ENCODE measurements around the gene MGAT5B. TPM values are rescaled to one million over a fixed set of nuclear protein-coding genes. Genes with fewer than 3 reads are reported as not detected.

Gene MGAT5B
- total RNA-seq, 1 experiment from 2014 or later: 14.3 TPM

DNA sequence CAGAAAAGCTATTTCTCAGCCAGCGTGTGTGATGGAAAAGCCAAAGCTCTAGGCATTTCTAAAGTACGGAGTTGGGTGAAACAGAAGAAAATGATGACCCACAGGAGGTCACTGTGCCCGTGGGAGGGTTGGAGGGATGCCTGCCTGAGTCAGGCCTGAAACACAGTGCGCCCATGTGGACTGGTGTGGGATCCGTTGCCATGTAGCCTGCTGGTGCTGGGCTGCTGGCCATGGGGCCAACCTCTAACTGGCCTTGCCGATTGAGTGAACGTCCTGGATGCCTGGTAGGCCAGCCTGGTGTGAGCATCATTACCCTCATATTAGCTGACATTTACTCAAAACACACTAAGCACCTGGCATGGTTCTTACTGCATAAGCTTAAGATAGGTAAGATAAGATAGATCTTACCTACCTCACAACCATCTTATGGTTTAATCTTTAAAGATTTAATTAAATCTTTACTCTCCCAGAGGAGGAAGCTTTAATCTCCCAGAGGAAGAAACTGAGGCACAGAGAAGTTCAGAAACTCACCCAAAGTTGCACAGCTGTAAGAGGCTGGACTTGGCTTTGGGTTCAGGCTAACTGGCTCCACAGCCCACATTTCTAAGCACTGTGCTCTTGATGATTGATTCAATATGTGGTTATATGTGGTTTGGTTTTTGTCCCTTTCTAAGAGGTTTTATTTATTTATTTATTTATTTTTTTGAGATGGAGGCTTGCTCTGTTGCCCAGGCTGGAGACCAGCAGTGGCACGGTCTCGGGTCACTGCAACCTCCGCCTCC is 15.7 kb downstream of the MGAT5B start:
- H4K20me1 ChIP-seq (ENCODE audit: insufficient read depth): no peaks in the 10 kb centered on the region
- BruUV-seq (replicated peaks): no TSS peak
- H3K36me3 ChIP-seq (ENCODE audit: low read depth): no peaks in the 10 kb centered on the region
- no peaks in the 10 kb centered on the region for H3K9me3 ChIP-seq (ENCODE audit: insufficient read depth, low read depth)
- no peak for TF ChIP-seq EZH2 (IDR thresholded peaks at IDR 0.05; ENCODE audit: low read depth)
- TF ChIP-seq, protein P1, sequence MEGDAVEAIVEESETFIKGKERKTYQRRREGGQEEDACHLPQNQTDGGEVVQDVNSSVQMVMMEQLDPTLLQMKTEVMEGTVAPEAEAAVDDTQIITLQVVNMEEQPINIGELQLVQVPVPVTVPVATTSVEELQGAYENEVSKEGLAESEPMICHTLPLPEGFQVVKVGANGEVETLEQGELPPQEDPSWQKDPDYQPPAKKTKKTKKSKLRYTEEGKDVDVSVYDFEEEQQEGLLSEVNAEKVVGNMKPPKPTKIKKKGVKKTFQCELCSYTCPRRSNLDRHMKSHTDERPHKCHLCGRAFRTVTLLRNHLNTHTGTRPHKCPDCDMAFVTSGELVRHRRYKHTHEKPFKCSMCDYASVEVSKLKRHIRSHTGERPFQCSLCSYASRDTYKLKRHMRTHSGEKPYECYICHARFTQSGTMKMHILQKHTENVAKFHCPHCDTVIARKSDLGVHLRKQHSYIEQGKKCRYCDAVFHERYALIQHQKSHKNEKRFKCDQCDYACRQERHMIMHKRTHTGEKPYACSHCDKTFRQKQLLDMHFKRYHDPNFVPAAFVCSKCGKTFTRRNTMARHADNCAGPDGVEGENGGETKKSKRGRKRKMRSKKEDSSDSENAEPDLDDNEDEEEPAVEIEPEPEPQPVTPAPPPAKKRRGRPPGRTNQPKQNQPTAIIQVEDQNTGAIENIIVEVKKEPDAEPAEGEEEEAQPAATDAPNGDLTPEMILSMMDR (conservative IDR thresholded peaks at IDR 0.05): no peak
- ChIA-PET POLR2A (ENCODE audit: unreplicated experiment) (no interaction called here), CTCF (interaction anchor here (0.9 kb wide), 1 partner anchor 19 kb away, joined by 3 read pairs; no protein-coding TSS in a partner anchor)
- intact Hi-C loops (cut with micrococcal nuclease; ENCODE audit: unreplicated experiment): no loop called here
- no peak overlapping the region for H3K4me3 ChIP-seq
- H3K4me1 ChIP-seq (replicated peaks; ENCODE audit: insufficient read depth): no peaks in the 10 kb centered on the region
- H3K9me2 ChIP-seq (ENCODE audit: insufficient read depth): no peaks in the 10 kb centered on the region
- no peak overlapping the region for H3K4me2 ChIP-seq
- no peak overlapping the region for H3K27ac ChIP-seq
- H3K79me2 ChIP-seq (ENCODE audit: low read depth): no peaks in the 10 kb centered on the region
- no peak for DNase-seq
- no peaks in the 10 kb centered on the region for H3F3A ChIP-seq (ENCODE audit: insufficient read depth, low read depth)
- no peaks in the 10 kb centered on the region for H3K27me3 ChIP-seq (ENCODE audit: insufficient read depth, low read depth)
- H2AFZ ChIP-seq: no peak overlapping the region

DNA sequence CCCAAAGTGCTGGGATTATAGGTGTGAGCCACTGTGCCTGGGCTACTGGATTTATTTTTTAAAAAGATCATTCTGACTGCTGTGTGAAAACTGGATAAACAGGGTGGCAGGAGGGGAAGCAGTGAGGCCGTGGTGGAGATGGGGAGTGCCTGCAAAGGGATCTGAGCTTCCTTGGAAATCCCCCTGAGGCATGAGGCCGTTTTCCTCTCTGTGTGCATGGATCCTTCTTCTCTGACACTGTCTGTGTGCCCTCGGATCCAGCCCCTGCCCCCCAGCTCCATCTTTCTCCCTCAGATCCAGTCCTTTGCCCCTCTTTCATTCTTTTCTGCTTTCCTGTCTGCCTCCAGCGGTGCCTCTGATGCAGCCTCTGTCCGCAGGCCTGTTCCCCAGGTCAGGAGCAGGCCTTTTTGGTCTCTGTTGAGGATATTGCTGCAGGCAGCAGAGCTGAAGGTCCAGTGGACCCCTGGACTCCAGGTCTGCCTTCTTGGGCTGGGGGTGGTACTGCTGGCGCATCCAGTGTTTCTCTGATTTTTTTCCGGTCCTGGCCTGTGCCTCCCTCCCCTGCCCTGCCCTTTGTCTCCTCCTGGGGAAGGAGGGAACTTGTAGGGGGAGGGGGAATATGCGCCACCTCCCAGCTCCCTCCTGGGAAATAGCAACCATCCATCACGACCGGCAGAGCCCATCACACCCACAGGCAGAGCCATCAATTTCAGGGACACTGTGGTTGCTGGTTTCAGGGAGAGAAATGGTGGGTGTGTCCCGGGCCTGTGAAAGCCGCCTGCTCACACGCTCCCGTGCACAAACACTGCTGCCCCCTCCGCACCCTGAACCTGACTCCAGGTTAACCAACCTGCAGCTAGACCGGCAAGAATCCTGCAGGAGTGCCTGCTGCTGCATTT is 17.0 kb downstream of the MGAT5B start:
- intact Hi-C loops (cut with micrococcal nuclease; ENCODE audit: unreplicated experiment): no loop called here
- Histone ChIP-seq H3K9me3 (ENCODE audit: insufficient read depth, low read depth) (no peaks in the 10 kb centered on the region), H3K9me2 (ENCODE audit: insufficient read depth) (no peaks in the 10 kb centered on the region), H3K36me3 (ENCODE audit: low read depth) (no peaks in the 10 kb centered on the region), H3K79me2 (ENCODE audit: low read depth) (no peaks in the 10 kb centered on the region), H3K27ac (no peak overlapping the region), H2AFZ (no peak overlapping the region), H3K4me2 (no peak overlapping the region), H3K4me3 (no peak overlapping the region), H3F3A (ENCODE audit: insufficient read depth, low read depth) (no peaks in the 10 kb centered on the region), H3K4me1 (replicated peaks; ENCODE audit: insufficient read depth) (no peaks in the 10 kb centered on the region), H4K20me1 (ENCODE audit: insufficient read depth) (no peaks in the 10 kb centered on the region), H3K27me3 (ENCODE audit: insufficient read depth, low read depth) (no peaks in the 10 kb centered on the region)
- TF ChIP-seq EZH2 (IDR thresholded peaks at IDR 0.05; ENCODE audit: low read depth): no peak
- TF ChIP-seq, protein P1 (conservative IDR thresholded peaks at IDR 0.05): no peak
- CTCF ChIA-PET: no interaction called here
- DNase-seq: no peak
- POLR2A ChIA-PET (ENCODE audit: unreplicated experiment): no interaction called here
- BruUV-seq (replicated peaks): no TSS peak

DNA sequence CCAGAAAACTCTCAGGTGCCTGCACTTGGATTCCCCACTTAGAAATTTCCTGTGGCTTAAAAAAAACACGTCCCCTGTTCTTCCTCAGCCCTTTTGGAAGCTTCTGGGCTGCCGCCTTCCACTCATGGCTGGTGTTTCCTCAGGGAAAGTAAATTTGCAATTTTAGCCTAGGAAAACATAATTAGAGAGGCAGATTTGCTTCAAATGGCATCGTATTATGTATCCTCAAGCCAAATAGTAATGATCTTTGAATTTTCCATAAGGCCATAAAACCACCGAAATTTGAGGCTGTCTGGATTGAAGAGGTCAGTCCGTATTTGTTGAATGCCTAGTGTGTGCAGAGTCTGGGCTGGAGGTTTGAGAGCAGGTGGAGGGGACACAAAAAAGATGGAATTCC is 17.7 kb downstream of the MGAT5B start:
- Histone ChIP-seq H3K4me2 (no peak overlapping the region), H3K9me3 (ENCODE audit: insufficient read depth, low read depth) (no peaks in the 10 kb centered on the region), H2AFZ (no peak overlapping the region), H3K36me3 (ENCODE audit: low read depth) (no peaks in the 10 kb centered on the region), H3K9me2 (ENCODE audit: insufficient read depth) (no peaks in the 10 kb centered on the region), H3K4me1 (replicated peaks; ENCODE audit: insufficient read depth) (no peaks in the 10 kb centered on the region), H4K20me1 (ENCODE audit: insufficient read depth) (no peaks in the 10 kb centered on the region), H3K4me3 (no peak overlapping the region), H3K27me3 (ENCODE audit: insufficient read depth, low read depth) (no peaks in the 10 kb centered on the region), H3K27ac (no peak overlapping the region), H3K79me2 (ENCODE audit: low read depth) (no peaks in the 10 kb centered on the region), H3F3A (ENCODE audit: insufficient read depth, low read depth) (no peaks in the 10 kb centered on the region)
- no peak for DNase-seq
- ChIA-PET CTCF (no interaction called here), POLR2A (ENCODE audit: unreplicated experiment) (no interaction called here)
- intact Hi-C loops (cut with micrococcal nuclease; ENCODE audit: unreplicated experiment): no loop called here
- BruUV-seq (replicated peaks): no TSS peak
- TF ChIP-seq EZH2 (IDR thresholded peaks at IDR 0.05; ENCODE audit: low read depth): no peak
- TF ChIP-seq, protein P1 (conservative IDR thresholded peaks at IDR 0.05): no peak

Measured in PC-9 (cell line).